ENCODE results near the gene DACT2.
"Not testable (repeated sequence)": the region's sequence is repeated elsewhere in the genome, so short reads cannot be mapped to it uniquely, and the experiment has no call there.

DACT2 gene, protein sequence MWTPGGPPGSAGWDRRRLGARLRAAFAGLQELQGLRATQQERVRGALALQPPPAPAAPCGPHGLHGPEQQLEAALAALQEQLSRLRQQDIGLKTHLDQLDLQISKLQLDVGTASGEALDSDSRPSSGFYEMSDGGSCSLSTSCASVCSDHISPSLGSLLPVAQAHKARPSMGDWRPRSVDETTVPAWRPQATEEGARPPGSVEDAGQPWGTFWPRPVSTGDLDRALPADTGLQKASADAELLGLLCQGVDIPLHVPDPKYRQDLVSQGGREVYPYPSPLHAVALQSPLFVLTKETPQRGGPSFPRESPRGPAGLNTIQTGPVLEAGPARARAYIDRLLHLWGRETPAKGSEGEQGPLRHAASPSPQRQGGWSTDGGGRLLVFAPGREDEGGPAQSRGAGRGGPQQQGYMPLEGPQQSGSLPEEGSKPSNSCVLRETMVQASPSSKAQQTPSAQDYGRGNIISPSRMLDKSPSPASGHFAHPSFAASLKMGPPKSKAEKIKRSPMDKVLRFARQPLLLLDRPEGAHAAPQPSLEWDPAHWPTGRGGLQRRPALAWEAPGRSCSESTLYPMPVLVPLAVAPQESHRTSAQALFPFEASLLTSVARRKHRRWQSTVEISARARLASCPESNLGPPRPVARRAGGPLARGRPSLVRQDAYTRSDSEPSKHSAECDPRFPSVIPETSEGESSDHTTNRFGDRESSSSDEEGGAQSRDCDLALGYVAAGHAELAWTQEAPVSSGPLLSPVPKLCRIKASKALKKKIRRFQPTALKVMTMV

DNA sequence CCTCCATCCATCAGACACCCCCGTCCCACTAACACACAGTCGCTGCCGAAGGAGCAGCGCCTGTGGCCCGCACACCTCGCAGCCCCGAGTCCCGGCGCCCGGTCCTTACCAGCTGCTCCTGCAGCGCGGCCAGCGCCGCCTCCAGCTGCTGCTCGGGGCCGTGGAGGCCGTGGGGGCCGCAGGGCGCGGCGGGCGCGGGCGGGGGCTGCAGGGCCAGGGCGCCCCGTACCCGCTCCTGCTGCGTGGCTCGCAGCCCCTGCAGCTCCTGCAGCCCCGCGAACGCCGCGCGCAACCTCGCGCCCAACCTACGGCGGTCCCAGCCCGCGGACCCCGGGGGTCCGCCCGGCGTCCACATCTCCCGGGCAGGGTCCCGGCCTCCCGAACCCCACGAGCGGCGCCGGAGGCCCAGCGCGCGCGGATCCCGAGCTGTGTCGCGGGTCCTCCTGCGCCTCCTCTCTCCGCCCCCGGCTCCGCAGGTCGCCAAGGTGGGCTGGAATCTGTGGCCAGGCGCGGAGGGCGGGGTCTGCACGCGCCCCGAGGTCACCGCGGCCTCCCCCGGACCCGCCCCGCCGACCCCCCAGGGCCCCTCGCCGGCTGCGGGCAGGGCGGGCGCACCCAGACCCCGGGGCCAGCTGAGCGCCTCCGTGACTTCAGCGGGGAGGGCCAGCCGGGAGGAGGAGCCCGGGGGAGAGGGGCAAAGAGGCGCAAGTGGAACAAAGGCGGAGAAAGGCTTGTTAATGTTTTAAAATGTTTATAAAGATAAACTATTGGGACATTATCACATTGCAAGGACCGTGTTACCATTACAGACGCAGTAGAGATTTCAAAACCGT lies at the start of gene DACT2:
Gene DACT2 (minus strand): TSS at position 499 of the 833 bp plus-strand sequence. CDS start 144 bp downstream, at position 355.
- no peak for DNase-seq

- no peak for DNase-seq
Measured at GRCh38 chr6:168368936-168369335, 49.4 kb upstream of the DACT2 start.

- no peak for DNase-seq
Measured at GRCh38 chr6:168368066-168368820, 48.7 kb upstream of the DACT2 start.

GRCh38 chr6:168367285-168367751 lies 47.7 kb upstream of the DACT2 start:
- no peak for DNase-seq

- DNase-seq = no peak
Measured at GRCh38 chr6:168366473-168366872, 46.9 kb upstream of the DACT2 start.

DNA sequence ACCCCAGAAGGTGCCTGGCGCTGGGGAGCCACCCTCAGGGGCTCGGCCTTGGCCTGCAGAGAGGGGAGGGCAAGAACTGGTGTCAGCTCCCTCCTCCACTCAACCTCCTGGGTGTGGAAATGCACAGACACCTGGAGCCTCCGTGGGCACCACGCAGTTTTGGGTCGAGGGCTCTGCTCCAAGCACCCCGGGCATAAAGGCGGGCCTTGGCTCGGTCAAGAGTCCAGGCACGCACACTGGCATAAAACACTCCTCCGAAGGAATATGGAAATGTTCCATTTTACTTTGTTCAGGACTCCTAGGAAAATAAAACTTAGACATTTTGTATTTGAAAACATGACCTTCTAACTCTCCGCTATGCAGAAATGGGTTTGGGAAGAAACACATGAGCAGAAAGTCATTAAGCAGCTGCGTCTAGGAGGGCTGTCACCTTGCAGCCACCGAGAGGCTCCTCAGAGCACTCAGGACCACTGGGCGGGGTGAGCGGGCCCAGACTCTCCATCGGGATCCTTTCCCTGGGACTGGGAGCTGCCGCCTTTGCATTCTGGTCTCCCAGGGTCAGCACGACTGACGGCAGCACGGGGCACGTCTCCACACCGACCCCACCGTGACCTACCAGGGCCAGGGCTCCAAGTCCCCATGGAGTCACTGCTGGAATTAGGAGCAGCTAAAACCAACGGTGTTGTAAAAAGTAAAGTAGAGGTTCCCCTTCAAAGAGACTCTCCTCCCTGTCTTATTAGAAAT lies 46.0 kb upstream of the DACT2 start:
- DNase-seq = no peak

- DNase-seq = no peak
Measured at GRCh38 chr6:168364793-168365421, 45.3 kb upstream of the DACT2 start.

GRCh38 chr6:168363811-168364792 lies 44.5 kb upstream of the DACT2 start:
- DNase-seq = no peak

GRCh38 chr6:168363302-168363701 lies 43.7 kb upstream of the DACT2 start:
- no peak for DNase-seq

GRCh38 chr6:168362276-168362990 lies 42.9 kb upstream of the DACT2 start:
- no peak for DNase-seq

DNA sequence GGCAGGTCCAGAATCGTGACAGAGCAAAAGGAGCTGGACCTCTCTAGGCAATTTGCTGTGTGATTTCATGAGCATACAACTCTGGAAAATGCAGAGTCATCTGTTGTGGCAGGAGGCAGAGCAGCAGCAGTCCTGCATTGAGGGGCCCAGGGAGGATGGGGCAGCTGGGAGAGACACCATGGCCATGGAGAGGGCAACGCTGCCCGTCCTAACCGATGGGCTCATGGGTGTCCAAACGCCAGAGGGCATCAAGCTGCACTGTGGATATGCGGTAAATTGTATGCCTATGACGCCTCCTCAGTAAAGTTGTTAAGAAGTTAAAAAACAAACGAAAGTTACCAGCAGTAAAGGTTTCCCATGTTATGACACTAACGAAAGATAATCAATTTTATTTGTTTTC lies 42.2 kb upstream of the DACT2 start:
- DNase-seq = no peak

- no peak for DNase-seq
Measured at GRCh38 chr6:168359794-168360193, 40.2 kb upstream of the DACT2 start.

DNA sequence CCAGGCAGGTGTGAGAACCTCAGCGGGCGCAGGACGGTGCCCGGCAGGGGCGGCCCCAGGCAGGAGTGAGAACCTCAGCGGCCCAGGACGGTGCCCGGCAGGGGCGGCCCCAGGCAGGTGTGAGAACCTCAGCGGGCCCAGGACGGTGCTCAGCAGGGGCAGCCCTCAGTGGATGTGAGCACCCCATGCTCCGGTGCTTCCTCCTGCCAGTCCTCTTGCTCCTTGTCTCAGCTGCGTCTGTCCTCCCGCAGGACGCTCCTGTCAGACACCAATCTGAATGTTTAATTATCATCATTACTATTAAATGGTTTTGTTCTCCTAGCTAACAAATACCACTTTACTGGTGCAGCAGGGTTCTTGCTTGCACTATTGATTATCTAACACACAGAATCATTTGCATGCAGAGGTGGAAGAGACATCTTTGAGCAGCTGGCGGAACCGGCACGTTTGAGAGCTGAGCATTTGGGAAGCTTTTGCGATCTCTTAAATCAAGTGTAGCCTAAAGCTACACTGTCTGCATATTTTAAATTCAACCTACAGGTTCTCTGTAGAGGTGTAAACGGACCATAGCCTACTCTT lies 39.4 kb upstream of the DACT2 start:
- DNase-seq = no peak

DNA sequence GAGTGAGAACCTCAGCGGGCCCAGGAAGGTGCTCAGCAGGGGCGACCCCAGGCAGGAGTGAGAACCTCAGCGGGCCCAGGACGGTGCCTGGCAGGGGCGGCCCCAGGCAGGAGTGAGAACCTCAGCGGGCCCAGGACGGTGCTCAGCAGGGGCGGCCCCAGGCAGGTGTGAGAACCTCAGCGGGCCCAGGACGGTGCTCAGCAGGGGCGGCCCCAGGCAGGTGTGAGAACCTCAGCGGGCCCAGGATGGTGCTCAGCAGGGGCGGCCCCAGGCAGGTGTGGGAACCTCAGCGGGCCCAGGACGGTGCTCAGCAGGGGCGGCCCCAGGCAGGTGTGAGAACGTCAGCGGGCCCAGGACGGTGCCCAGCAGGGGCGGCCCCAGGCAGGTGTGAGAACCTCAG lies 37.3 kb upstream of the DACT2 start:
- not testable (repeated sequence) for DNase-seq

DNA sequence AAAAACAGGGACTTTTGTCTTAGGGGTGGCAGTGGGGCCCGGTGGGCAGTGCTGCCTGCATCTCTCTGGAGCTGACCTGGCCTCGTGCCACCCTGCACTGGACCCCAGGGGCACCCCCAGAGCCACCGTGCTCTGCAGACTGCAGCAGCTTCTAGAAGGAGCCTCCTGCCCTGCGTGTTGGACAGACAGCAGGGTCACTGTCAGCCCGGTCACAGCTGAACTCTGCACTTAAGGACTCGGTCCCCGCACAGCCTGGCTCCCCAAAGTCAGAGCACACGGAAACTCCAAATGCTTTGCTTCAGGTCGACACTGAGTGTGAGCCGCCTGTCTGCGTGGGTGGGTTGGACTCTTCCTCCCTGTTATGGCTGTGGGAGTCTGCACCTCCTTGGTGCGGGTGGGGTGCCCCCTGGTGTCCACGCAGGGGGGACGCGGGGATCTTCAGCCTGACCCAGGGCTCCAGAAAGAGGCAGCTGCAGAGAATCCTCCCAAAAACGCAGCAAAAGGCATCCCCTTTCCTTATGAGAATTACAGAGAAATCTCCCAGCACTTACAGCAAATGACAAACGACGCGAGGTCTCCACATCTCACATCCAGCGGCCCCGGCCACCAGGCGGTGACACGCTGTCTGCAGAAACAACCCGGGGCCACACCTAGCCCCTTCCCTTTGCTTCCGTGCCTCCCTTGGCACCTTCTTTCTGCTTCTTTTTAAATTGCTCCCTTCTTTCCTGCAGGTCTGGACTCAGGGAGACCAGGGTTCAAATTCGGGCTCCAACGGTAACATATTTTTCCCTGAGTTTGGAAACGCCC lies 36.3 kb upstream of the DACT2 start:
- DNase-seq = peak; percentile 20

- DNase-seq = no peak
Measured at GRCh38 chr6:168354338-168354737, 34.8 kb upstream of the DACT2 start.

DNA sequence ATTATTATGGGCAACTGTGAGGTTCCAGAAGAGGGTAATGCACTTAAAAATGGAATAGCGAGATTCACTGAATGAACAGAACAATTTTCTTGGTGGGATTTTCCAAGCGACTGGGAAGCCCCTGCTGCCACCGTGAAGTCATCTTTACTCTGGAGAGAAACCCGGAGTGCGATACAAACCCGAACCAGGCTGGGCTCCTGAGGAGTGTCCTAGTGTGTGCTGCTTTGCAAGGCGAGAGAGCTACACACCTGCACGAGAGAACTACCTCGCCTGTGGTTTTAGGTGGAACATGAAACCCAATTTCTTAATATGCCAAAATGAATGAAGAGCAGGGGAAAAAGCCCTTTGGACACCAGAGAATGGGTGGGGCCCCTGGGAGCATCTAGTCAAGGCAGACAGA lies 33.5 kb upstream of the DACT2 start:
- DNase-seq = no peak

DNA sequence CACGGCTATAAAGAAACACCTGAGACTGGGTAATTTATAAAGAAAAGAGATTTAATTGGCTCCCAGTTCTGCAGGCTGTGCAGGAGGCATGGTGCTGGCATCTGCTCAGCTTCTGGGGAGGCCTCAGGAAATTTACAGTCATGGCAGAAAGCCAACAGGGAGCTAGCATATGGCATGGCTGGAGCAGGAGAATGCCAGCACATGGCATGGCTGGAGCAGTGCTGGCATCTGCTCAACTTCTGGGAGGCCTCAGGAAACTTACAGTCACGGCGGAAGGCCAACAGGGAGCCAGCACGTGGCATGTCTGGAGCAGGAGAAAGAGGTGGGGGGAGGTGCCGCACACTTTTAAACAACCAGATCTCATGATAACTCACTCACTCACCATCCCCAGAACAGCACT lies 32.5 kb upstream of the DACT2 start:
- no peak for DNase-seq
